KMS-11 (cell line): ENCODE data around the gene SIPA1.

Source experiments
- H2AFZ ChIP-seq: fragments of 200-600 bp; sonication (generic); 2 replicates; pipeline ENCODE4 v1.6.1; 2016; ENCODE audit warnings: antibody characterized with exemption, mixed run types, low read depth
- H3K27ac ChIP-seq: fragments of 200-600 bp; sonication (generic); 2 replicates; pipeline ENCODE4 v1.6.1; 2016; ENCODE audit warnings: mild to moderate bottlenecking, mixed run types
- H3K27me3 ChIP-seq: fragments of 200-600 bp; sonication (generic); 2 replicates; pipeline ENCODE4 v1.6.1; 2017; ENCODE audit warnings: mild to moderate bottlenecking, low read depth, mixed run types, moderate library complexity; ENCODE audit not compliant: insufficient read depth
- H3K36me3 ChIP-seq: fragments of 200-600 bp; sonication (generic); 2 replicates; pipeline ENCODE4 v1.6.1; 2017; ENCODE audit warnings: mild to moderate bottlenecking, mixed run types; ENCODE audit not compliant: insufficient read depth
- H3K4me1 ChIP-seq: fragments of 200-600 bp; sonication (generic); 2 replicates; pipeline ENCODE4 v1.6.1; 2016; ENCODE audit warnings: mild to moderate bottlenecking, low read depth, mixed run types; ENCODE audit not compliant: poor library complexity, severe bottlenecking
- H3K4me2 ChIP-seq: fragments of 200-600 bp; sonication (generic); 2 replicates; pipeline ENCODE4 v1.7.0; 2016; ENCODE audit warnings: mild to moderate bottlenecking, mixed run types
- H3K4me3 ChIP-seq: fragments of 200-600 bp; sonication (generic); IDR thresholded peaks from 2 replicates; pipeline ENCODE4 v1.6.1; 2017; ENCODE audit warnings: low read depth, low read length, mixed read lengths; ENCODE audit not compliant: insufficient read depth
- H3K79me2 ChIP-seq: fragments of 200-600 bp; sonication (generic); 2 replicates; pipeline ENCODE4 v1.6.1; 2016; ENCODE audit warnings: low read depth, mixed run types; ENCODE audit not compliant: insufficient read depth
- H3K9ac ChIP-seq: fragments of 200-600 bp; sonication (generic); 2 replicates; pipeline ENCODE4 v1.6.1; 2016; ENCODE audit warnings: mild to moderate bottlenecking, mixed run types
- H4K20me1 ChIP-seq: fragments of 200-600 bp; sonication (generic); 2 replicates; pipeline ENCODE4 v1.6.1; 2016; ENCODE audit warnings: mild to moderate bottlenecking, mixed run types; ENCODE audit not compliant: insufficient read depth
- TF ChIP-seq, protein P1 (sequence below): fragments of 200-600 bp; sonication (generic); conservative IDR thresholded peaks from 2 replicates; pipeline ENCODE4 v1.6.1; 2017; ENCODE audit warnings: low read depth, mild to moderate bottlenecking, antibody characterized with exemption, low read length, moderate library complexity, mixed read lengths

SIPA1 gene

DNA sequence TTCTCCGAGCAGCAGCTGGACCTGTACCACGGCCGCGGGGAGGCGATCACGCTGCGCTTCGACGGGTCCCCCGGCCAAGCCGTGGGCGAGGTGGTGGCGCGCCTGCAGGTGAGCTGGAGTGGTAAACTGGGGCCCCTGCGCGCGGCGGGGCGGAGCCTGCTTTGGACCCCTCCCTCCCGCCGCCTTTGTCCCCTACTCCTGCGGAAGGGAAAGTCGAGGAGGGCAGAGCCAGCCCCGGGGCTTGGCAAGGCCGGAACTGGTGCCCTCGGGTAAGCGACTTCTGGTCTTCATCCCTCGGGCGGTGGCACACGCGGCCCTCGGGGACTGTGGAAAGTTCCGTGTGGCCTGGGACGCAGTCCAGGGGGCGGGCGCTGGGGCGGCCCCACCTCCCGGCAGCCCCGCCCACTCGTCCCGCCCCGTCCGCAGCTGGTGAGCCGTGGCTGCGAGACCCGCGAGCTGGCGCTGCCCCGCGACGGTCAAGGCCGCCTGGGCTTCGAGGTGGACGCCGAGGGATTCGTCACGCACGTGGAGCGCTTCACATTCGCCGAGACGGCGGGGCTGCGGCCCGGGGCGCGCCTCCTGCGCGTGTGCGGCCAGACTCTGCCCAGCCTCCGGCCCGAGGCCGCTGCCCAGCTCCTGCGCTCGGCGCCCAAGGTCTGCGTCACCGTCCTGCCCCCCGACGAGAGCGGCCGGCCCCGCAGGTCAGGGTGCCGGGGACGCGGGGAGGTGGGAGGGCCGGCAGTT, 9.2 kb downstream of the SIPA1 start:
- Histone ChIP-seq H3K4me1 (peaks cover 19% of the 10 kb centered on the region), H2AFZ (no peak overlapping the region), H3K27me3 (no peaks in the 10 kb centered on the region), H3K79me2 (no peaks in the 10 kb centered on the region), H3K9ac (no peak overlapping the region), H3K4me2 (no peak overlapping the region), H3K27ac (no peak overlapping the region), H3K36me3 (no peaks in the 10 kb centered on the region), H3K4me3 (no peak overlapping the region), H4K20me1 (no peaks in the 10 kb centered on the region)
- TF ChIP-seq, protein P1, sequence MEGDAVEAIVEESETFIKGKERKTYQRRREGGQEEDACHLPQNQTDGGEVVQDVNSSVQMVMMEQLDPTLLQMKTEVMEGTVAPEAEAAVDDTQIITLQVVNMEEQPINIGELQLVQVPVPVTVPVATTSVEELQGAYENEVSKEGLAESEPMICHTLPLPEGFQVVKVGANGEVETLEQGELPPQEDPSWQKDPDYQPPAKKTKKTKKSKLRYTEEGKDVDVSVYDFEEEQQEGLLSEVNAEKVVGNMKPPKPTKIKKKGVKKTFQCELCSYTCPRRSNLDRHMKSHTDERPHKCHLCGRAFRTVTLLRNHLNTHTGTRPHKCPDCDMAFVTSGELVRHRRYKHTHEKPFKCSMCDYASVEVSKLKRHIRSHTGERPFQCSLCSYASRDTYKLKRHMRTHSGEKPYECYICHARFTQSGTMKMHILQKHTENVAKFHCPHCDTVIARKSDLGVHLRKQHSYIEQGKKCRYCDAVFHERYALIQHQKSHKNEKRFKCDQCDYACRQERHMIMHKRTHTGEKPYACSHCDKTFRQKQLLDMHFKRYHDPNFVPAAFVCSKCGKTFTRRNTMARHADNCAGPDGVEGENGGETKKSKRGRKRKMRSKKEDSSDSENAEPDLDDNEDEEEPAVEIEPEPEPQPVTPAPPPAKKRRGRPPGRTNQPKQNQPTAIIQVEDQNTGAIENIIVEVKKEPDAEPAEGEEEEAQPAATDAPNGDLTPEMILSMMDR = no peak

DNA sequence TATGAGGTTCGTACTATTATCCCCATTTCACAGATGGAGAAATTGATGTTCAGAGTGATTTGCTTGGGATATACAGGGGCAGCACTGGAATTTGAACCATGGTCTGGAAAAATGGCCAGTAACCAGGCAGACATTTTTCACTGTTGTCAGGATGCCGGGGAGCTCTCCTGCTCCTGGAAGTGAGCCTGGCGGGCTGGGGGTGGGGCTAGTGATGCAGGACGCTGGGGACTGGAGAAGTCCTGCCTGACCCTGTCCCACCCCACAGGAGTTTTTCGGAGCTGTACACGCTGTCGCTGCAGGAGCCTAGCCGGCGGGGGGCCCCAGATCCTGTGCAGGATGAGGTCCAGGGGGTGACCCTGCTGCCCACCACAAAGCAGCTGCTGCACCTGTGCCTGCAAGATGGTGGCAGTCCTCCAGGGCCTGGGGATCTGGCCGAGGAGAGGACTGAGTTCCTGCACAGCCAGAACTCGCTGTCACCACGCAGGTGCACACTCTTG, 11.1 kb downstream of the SIPA1 start:
- H3K36me3 ChIP-seq = no peaks in the 10 kb centered on the region
- H3K4me2 ChIP-seq = no peak overlapping the region
- H3K27ac ChIP-seq = no peak overlapping the region
- no peak overlapping the region for H3K9ac ChIP-seq
- H3K27me3 ChIP-seq = no peaks in the 10 kb centered on the region
- TF ChIP-seq, protein P1 = no peak
- H2AFZ ChIP-seq = no peak overlapping the region
- no peaks in the 10 kb centered on the region for H3K79me2 ChIP-seq
- no peaks in the 10 kb centered on the region for H4K20me1 ChIP-seq
- peaks cover 22% of the 10 kb centered on the region for H3K4me1 ChIP-seq
- no peak overlapping the region for H3K4me3 ChIP-seq

DNA sequence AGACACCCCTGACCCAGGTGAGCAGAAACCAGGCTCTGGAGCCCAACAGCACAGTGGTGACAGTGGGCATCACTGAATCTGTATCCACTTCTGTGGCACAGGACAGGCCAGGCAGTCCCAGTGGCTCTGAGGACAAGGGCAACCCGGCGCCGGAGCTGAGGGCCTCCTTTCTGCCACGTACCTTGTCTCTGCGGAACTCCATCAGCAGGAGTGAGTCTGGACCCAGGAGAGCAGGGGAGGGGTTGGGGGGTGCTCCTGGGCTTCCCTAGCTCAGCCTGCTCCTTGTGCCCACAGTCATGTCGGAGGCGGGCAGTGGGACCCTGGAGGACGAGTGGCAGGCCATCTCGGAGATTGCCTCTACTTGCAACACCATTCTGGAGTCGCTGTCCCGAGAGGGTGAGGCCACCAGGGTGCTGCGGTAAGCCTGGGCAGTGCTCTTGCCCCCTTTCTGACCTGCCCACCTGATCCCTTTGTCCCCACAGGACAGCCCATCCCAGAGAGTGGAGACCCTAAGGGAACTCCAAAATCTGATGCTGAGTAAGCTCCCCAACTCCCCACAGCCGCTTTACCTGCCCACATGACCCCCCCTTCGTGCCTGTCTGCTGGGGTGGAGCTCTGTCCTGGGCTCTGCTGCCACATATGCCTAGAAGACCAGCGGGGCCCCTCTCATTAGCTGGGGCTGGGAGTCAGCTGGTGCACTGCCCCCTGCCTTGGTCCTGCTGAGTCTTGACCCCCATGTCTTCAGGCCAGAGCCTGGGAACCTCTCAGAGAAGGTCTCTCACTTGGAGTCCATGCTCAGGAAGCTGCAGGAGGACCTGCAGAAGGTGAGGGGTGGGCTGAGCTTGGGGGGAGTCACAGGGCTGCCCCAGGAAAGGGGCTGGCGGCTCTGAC, 12.0 kb downstream of the SIPA1 start:
- H3K9ac ChIP-seq = no peak overlapping the region
- H3K27me3 ChIP-seq = no peaks in the 10 kb centered on the region
- H2AFZ ChIP-seq = no peak overlapping the region
- peaks cover 19% of the 10 kb centered on the region for H3K4me1 ChIP-seq
- no peak overlapping the region for H3K4me3 ChIP-seq
- TF ChIP-seq, protein P1 = no peak
- H3K4me2 ChIP-seq = no peak overlapping the region
- H3K27ac ChIP-seq = no peak overlapping the region
- H3K79me2 ChIP-seq = no peaks in the 10 kb centered on the region
- no peaks in the 10 kb centered on the region for H4K20me1 ChIP-seq
- H3K36me3 ChIP-seq = no peaks in the 10 kb centered on the region

DNA sequence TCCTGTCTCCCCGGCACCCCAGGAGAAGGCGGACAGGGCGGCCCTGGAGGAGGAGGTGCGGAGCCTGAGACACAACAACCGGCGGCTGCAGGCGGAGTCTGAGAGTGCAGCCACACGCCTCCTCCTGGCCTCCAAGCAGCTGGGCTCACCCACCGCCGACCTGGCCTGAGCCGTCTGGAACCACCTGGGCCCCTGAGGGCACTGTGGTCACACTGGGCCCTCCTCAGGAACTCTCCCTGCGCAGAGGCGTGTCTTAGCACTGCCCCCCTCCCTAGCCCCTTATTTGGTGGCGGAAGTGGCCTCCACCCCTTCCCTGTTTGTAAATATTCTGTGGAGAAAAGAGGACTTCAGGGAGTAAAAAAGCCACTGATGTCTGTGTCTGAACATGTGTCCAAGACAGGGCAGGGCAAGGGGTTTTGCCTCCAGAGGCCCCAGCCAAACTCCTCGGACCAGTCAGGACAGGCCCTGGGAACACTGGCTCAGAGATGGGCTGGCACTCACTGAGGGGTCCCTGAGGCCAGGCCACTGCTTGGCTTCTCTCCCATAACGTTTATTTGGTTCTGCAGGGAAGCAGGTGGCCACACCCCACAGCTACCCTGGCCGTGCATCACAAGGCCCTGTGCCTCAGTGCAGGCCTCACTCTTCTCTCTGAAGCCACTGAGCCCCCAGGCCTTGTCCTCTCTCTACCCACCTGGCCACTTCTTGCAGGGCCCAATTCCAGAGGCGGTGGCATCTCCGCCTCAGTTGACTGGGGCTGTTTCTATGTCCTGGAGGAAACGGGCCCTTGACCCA, 12.8 kb downstream of the SIPA1 start:
- no peak overlapping the region for H3K4me3 ChIP-seq
- H3K79me2 ChIP-seq = no peaks in the 10 kb centered on the region
- H3K36me3 ChIP-seq = no peaks in the 10 kb centered on the region
- no peak overlapping the region for H3K27ac ChIP-seq
- no peak overlapping the region for H2AFZ ChIP-seq
- no peak overlapping the region for H3K9ac ChIP-seq
- H3K4me2 ChIP-seq = no peak overlapping the region
- H3K4me1 ChIP-seq = peaks cover 19% of the 10 kb centered on the region
- no peaks in the 10 kb centered on the region for H3K27me3 ChIP-seq
- no peaks in the 10 kb centered on the region for H4K20me1 ChIP-seq
- TF ChIP-seq, protein P1 = no peak
